ENCODE measurements around the gene UBTD2. TPM values are rescaled to one million over a fixed set of nuclear protein-coding genes. Genes with fewer than 3 reads are reported as not detected.

Gene UBTD2
- polyA plus RNA-seq, 1 donor from 2014 or later: 89.9 TPM

DNA sequence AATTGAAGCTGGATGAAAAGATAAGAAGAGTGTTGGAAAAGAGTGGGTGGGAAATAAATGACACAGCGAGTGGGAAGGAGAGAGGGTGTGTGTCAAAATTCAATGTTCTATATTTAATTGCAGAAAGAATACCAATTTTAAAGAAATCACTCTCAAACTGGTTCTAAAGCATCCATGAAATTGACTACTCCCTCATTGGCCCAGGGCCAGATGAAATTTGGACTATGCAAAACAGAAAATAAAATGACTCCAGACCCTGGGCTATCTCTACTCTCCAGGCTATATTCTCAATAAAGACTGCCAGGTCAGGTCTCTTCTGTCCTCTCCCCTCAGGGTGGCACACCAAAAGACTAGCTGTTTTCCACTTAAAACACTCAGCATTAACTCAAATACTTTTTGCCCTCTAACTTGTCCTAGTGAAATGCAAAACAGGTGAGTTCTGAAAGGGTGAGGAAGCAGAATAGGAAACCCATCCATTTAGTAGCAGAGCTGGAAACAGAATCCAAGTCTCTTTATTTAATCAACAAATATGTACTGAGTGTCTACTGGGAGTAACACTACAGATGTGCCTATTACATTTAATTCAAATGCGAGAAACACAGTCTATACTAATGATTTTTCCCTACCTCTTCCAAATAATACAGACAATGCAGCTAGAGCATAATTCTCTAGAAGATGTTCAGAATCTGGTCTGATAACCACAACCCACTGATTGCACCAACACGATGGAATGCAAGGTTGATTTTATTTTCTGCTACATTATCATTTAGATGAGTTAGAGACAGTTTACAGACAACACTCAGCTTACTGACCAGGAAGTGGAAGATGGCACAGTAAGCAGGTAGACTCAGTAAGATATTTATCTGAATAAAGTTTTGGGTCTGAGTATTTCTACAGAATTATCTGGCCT lies 47.5 kb downstream of the UBTD2 start:
- Histone ChIP-seq H3K9me3 (ENCODE audit: low read length) (no peaks in the 10 kb centered on the region), H3K36me3 (ENCODE audit: insufficient read depth, low read length) (peaks cover 8% of the 10 kb centered on the region), H3K79me2 (replicated peaks; ENCODE audit: insufficient read depth, low read length) (peaks cover 51% of the 10 kb centered on the region), H3K4me2 (ENCODE audit: low read length) (no peak overlapping the region), H2AFZ (ENCODE audit: low read depth, low read length) (no peak overlapping the region), H3K9me2 (ENCODE audit: insufficient read depth, low read length) (no peaks in the 10 kb centered on the region), H3K9ac (ENCODE audit: low read length) (no peak overlapping the region), H3K27ac (ENCODE audit: low read length) (no peak overlapping the region), H3K4me3 (ENCODE audit: low read length) (no peak overlapping the region), H3K27me3 (ENCODE audit: insufficient read depth, low read depth, low read length) (no peaks in the 10 kb centered on the region), H4K20me1 (ENCODE audit: insufficient read depth) (no peaks in the 10 kb centered on the region), H3F3A (ENCODE audit: insufficient read depth, low read length, poor library complexity, severe bottlenecking) (no peaks in the 10 kb centered on the region)
- TF ChIP-seq EP300 (conservative IDR thresholded peaks at IDR 0.05; ENCODE audit: poor library complexity, severe bottlenecking) (no peak), SMC3 (conservative IDR thresholded peaks at IDR 0.05; ENCODE audit: poor library complexity) (no peak)

DNA sequence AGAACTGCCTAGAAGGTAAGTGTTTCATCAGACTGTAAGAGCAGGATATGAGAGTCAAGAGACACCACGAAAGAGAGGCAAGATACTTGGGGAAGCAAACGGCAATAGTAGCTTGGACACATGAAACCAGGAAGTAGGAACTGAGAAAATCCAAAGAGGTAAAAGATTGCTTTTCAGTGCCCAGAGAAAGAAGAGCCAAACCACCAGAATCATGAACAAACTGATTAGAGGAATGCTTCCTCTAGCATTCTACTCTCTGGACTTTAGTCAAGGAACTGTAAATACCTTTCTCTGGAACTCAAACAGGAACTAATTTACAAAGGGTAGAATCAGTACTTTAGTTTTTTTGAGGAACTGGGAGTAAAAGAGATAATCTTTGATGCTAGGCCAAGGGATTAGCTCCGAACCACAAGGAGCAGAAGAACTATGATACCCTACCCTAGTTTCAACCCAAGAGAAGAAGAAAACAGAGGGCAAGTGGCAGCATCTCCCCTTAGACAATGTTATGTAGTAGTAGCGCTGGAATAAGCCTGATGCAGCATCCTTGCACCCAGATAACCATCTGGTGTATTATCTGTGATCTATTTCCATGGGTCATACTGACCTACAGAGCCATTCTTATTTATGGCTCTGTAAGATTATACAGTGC lies 48.3 kb downstream of the UBTD2 start:
- Histone ChIP-seq H3K4me3 (ENCODE audit: low read length) (no peak overlapping the region), H3K4me2 (ENCODE audit: low read length) (no peak overlapping the region), H3K27me3 (ENCODE audit: insufficient read depth, low read depth, low read length) (no peaks in the 10 kb centered on the region), H3K36me3 (ENCODE audit: insufficient read depth, low read length) (peaks cover 8% of the 10 kb centered on the region), H3K9me3 (ENCODE audit: low read length) (no peaks in the 10 kb centered on the region), H3K79me2 (replicated peaks; ENCODE audit: insufficient read depth, low read length) (peaks cover 44% of the 10 kb centered on the region), H2AFZ (ENCODE audit: low read depth, low read length) (no peak overlapping the region), H3K9ac (ENCODE audit: low read length) (no peak overlapping the region), H4K20me1 (ENCODE audit: insufficient read depth) (no peaks in the 10 kb centered on the region), H3K9me2 (ENCODE audit: insufficient read depth, low read length) (no peaks in the 10 kb centered on the region), H3K27ac (ENCODE audit: low read length) (no peak overlapping the region), H3F3A (ENCODE audit: insufficient read depth, low read length, poor library complexity, severe bottlenecking) (no peaks in the 10 kb centered on the region)
- no peak for TF ChIP-seq SMC3 (conservative IDR thresholded peaks at IDR 0.05; ENCODE audit: poor library complexity)
- no peak for TF ChIP-seq EZH2 (IDR thresholded peaks at IDR 0.05; ENCODE audit: borderline replicate concordance, insufficient read depth, low read length, poor library complexity, severe bottlenecking)
- TF ChIP-seq, protein P1, sequence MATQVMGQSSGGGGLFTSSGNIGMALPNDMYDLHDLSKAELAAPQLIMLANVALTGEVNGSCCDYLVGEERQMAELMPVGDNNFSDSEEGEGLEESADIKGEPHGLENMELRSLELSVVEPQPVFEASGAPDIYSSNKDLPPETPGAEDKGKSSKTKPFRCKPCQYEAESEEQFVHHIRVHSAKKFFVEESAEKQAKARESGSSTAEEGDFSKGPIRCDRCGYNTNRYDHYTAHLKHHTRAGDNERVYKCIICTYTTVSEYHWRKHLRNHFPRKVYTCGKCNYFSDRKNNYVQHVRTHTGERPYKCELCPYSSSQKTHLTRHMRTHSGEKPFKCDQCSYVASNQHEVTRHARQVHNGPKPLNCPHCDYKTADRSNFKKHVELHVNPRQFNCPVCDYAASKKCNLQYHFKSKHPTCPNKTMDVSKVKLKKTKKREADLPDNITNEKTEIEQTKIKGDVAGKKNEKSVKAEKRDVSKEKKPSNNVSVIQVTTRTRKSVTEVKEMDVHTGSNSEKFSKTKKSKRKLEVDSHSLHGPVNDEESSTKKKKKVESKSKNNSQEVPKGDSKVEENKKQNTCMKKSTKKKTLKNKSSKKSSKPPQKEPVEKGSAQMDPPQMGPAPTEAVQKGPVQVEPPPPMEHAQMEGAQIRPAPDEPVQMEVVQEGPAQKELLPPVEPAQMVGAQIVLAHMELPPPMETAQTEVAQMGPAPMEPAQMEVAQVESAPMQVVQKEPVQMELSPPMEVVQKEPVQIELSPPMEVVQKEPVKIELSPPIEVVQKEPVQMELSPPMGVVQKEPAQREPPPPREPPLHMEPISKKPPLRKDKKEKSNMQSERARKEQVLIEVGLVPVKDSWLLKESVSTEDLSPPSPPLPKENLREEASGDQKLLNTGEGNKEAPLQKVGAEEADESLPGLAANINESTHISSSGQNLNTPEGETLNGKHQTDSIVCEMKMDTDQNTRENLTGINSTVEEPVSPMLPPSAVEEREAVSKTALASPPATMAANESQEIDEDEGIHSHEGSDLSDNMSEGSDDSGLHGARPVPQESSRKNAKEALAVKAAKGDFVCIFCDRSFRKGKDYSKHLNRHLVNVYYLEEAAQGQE (IDR thresholded peaks at IDR 0.05; ENCODE audit: borderline replicate concordance): no peak
- no peak for TF ChIP-seq RAD21 (conservative IDR thresholded peaks at IDR 0.05)
- no peak for TF ChIP-seq POLR2AphosphoS5 (IDR thresholded peaks at IDR 0.05)
- TF ChIP-seq EP300 (conservative IDR thresholded peaks at IDR 0.05; ENCODE audit: poor library complexity, severe bottlenecking): no peak
- TF ChIP-seq MXI1 (conservative IDR thresholded peaks at IDR 0.05; ENCODE audit: poor library complexity, severe bottlenecking): no peak

DNA sequence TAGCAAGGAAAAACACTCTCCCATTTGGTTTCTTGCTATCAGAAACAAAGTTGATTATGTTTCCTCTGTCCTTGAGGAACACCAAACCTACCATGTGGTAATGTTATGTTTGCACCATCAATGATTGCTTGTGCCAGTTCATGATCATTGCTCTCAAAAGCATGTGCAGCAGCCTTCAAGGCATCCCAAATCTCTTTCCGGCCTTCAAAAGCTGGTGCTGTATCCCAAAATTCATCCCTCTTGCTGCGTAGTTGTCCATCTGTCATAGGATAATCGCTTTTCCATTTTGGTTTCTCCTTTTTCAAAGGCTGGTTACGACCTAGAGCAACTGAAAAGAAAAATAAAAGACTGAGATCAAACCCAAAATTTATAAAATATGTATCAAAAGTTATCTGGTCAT lies 49.5 kb downstream of the UBTD2 start:
- no peaks in the 10 kb centered on the region for H3K27me3 ChIP-seq (ENCODE audit: insufficient read depth, low read depth, low read length)
- H4K20me1 ChIP-seq (ENCODE audit: insufficient read depth): no peaks in the 10 kb centered on the region
- peaks cover 37% of the 10 kb centered on the region for H3K79me2 ChIP-seq (replicated peaks; ENCODE audit: insufficient read depth, low read length)
- no peak overlapping the region for H2AFZ ChIP-seq (ENCODE audit: low read depth, low read length)
- H3F3A ChIP-seq (ENCODE audit: insufficient read depth, low read length, poor library complexity, severe bottlenecking): no peaks in the 10 kb centered on the region
- no peaks in the 10 kb centered on the region for H3K9me2 ChIP-seq (ENCODE audit: insufficient read depth, low read length)
- H3K9me3 ChIP-seq (ENCODE audit: low read length): no peaks in the 10 kb centered on the region
- H3K27ac ChIP-seq (ENCODE audit: low read length): no peak overlapping the region
- TF ChIP-seq POLR2AphosphoS5 (IDR thresholded peaks at IDR 0.05) (no peak), EZH2 (IDR thresholded peaks at IDR 0.05; ENCODE audit: borderline replicate concordance, insufficient read depth, low read length, poor library complexity, severe bottlenecking) (no peak), RAD21 (conservative IDR thresholded peaks at IDR 0.05) (no peak), TAF1 (IDR thresholded peaks at IDR 0.05; ENCODE audit: low read depth) (no peak), EP300 (conservative IDR thresholded peaks at IDR 0.05; ENCODE audit: poor library complexity, severe bottlenecking) (no peak)
- TF ChIP-seq, protein P1 (IDR thresholded peaks at IDR 0.05; ENCODE audit: borderline replicate concordance): no peak
- TF ChIP-seq, protein P2, sequence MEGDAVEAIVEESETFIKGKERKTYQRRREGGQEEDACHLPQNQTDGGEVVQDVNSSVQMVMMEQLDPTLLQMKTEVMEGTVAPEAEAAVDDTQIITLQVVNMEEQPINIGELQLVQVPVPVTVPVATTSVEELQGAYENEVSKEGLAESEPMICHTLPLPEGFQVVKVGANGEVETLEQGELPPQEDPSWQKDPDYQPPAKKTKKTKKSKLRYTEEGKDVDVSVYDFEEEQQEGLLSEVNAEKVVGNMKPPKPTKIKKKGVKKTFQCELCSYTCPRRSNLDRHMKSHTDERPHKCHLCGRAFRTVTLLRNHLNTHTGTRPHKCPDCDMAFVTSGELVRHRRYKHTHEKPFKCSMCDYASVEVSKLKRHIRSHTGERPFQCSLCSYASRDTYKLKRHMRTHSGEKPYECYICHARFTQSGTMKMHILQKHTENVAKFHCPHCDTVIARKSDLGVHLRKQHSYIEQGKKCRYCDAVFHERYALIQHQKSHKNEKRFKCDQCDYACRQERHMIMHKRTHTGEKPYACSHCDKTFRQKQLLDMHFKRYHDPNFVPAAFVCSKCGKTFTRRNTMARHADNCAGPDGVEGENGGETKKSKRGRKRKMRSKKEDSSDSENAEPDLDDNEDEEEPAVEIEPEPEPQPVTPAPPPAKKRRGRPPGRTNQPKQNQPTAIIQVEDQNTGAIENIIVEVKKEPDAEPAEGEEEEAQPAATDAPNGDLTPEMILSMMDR (IDR thresholded peaks at IDR 0.05; ENCODE audit: poor library complexity, severe bottlenecking): no peak
- H3K4me2 ChIP-seq (ENCODE audit: low read length): no peak overlapping the region
- H3K4me3 ChIP-seq (ENCODE audit: low read length): no peak overlapping the region
- H3K9ac ChIP-seq (ENCODE audit: low read length): no peak overlapping the region
- peaks cover 8% of the 10 kb centered on the region for H3K36me3 ChIP-seq (ENCODE audit: insufficient read depth, low read length)
